IgD-negative memory B cell (primary cell): ENCODE data around the gene KCNMB4. TPM values are rescaled to one million over a fixed set of nuclear protein-coding genes. Genes with fewer than 3 reads are reported as not detected.
A peak's percentile ranks its signal among the peaks of the same experiment; 100 is the strongest.
"Not testable (repeated sequence)": the region's sequence is repeated elsewhere in the genome, so short reads cannot be mapped to it uniquely, and the experiment has no call there.

Source experiments
- H3K27ac Mint-ChIP-seq, 3 donors: one replicate each; pipeline ENCODE4 v1.8.0; 2020 to 2022; ENCODE audit warnings: mild to moderate bottlenecking in 3 of 3, mixed read lengths in 3 of 3, moderate library complexity in 1 of 3
- H3K27me3 Mint-ChIP-seq: one replicate; pipeline ENCODE4 v1.8.0; 2021; ENCODE audit warnings: mixed read lengths
- H3K36me3 Mint-ChIP-seq: one replicate; pipeline ENCODE4 v1.8.0; 2020; ENCODE audit warnings: mild to moderate bottlenecking, mixed read lengths
- H3K4me1 Mint-ChIP-seq, 3 donors: one replicate each; pipeline ENCODE4 v1.8.0; 2020 to 2022; ENCODE audit warnings: mixed read lengths in 3 of 3, mild to moderate bottlenecking in 1 of 3
- H3K4me3 Mint-ChIP-seq, 4 donors: one replicate each; pipeline ENCODE4 v1.8.0; 2020 to 2022; ENCODE audit warnings: mild to moderate bottlenecking in 4 of 4, mixed read lengths in 4 of 4, moderate library complexity in 3 of 4
- H3K9me3 Mint-ChIP-seq, 3 donors: one replicate each; pipeline ENCODE4 v1.8.0; 2020 to 2021; ENCODE audit warnings: mixed read lengths in 3 of 3, mild to moderate bottlenecking in 1 of 3
- polyA plus RNA-seq: library from polyadenylated mRNA; unstranded; fragments of 300-500 nt; fragmentation: Illumina TruSeq; gene quantifications from one replicate; pipeline ENCODE4 v1.2.3, GENCODE V29; 2021

KCNMB4 gene
- polyA plus RNA-seq, 1 donor from 2014 or later: 0.19 TPM

DNA sequence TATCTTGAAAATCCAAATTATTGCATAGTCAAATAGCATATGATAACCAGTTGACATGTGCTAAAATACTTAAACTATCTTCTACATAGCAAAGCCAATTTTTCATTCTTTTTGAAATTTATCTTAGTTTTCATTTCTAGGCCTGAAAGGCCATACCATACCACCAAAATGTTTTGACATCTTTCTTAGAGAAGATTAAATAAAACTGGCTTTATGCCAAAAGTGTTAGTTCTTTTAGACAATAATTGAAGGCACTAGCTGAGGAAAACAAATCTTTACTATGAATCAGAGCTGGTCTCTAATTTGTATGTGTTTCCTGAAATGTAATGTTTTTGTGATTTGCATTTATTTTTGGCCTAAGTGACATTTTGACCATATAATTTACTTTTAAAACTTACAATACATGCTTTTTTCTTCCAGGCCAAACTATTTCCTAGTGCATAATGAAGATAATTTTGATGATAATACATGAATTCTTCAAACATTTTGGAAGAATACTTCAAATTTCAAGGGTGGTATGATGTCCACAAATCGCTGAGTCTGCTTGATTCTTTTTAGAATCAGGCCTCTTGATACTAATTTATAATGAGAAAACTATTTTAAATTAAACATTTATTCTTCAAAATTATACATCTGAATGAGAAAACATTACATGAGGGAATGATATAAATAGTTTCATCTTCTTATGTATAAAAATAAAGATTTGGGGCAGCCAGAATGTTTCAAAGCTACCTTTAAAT lies 6.5 kb upstream of the KCNMB4 start:
- H3K9me3 Mint-ChIP-seq: no peaks in the 10 kb centered on the region
- H3K27me3 Mint-ChIP-seq: peaks cover 5% of the 10 kb centered on the region
- no peak overlapping the region for H3K4me3 Mint-ChIP-seq
- no peak overlapping the region for H3K27ac Mint-ChIP-seq
- H3K4me1 Mint-ChIP-seq: peaks cover under 1 to 1% (median 1%) of the 10 kb centered on the region in 3 donors
- peaks cover 2% of the 10 kb centered on the region for H3K36me3 Mint-ChIP-seq

DNA sequence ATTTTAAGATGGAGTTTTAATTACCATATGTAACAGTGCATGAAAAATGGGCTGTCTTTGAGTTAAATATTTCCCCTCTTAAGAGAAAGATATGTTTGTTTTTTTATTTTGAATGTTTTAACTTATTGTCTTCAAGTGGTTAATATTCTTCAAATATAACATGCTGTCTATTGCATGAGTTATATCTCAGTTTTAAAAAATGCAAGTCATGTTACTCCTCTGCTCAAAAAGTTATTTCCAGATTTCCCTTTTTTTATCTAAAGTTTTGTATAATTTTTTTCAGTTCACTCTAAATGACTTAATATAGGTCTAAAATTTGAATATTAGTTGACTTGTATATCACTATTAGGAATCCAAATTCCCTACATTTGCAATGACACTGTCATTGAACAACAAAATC lies 5.9 kb upstream of the KCNMB4 start:
- H3K27ac Mint-ChIP-seq: no peak overlapping the region
- peaks cover 9% of the 10 kb centered on the region for H3K27me3 Mint-ChIP-seq
- no peak overlapping the region for H3K4me3 Mint-ChIP-seq
- no peaks in the 10 kb centered on the region for H3K36me3 Mint-ChIP-seq
- peaks cover 3 to 6% (median 6%) of the 10 kb centered on the region in 3 donors for H3K4me1 Mint-ChIP-seq
- H3K9me3 Mint-ChIP-seq: no peaks in the 10 kb centered on the region

GRCh38 chr12:70364695-70365397 lies 1.2 kb upstream of the KCNMB4 start:
- H3K9me3 Mint-ChIP-seq: no peaks in the 10 kb centered on the region
- H3K36me3 Mint-ChIP-seq: no peaks in the 10 kb centered on the region
- H3K4me3 Mint-ChIP-seq: peak overlapping the region; percentile 75 to 98 (median 78)
- peaks cover 16% of the 10 kb centered on the region for H3K27me3 Mint-ChIP-seq
- H3K27ac Mint-ChIP-seq: peak overlapping the region in 2 of 3 donors; percentile 30 to 90
- peaks cover 11 to 20% (median 19%) of the 10 kb centered on the region in 3 donors for H3K4me1 Mint-ChIP-seq

DNA sequence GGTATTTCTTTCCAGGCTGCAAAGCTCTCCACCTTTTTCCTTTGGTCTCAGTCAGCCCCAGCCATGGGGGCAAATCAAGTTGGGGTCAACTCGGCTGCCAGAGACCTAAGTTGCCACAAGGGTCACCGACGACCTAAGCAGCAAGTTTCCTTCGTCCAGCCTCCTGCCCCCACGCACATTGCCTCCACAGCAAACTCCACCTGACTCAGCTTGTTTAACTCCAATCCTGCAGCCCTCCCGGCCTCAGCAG lies 767 bp upstream of the KCNMB4 start:
- Mint-ChIP-seq H3K4me1 (peaks cover 11 to 20% (median 19%) of the 10 kb centered on the region in 3 donors), H3K4me3 (peak overlapping the region; percentile 75 to 98 (median 78)), H3K36me3 (no peaks in the 10 kb centered on the region), H3K9me3 (no peaks in the 10 kb centered on the region), H3K27ac (peak overlapping the region in 2 of 3 donors; percentile 30 to 90), H3K27me3 (peaks cover 16% of the 10 kb centered on the region)

- Mint-ChIP-seq H3K36me3 (no peaks in the 10 kb centered on the region), H3K27me3 (peaks cover 16% of the 10 kb centered on the region), H3K9me3 (no peaks in the 10 kb centered on the region), H3K4me3 (peak overlapping the region; percentile 89 to 98 (median 94)), H3K4me1 (peaks cover 11 to 20% (median 19%) of the 10 kb centered on the region in 3 donors), H3K27ac (peak overlapping the region in 1 of 3 donors; percentile 24)
Observed at GRCh38 chr12:70366581-70367257, 629 bp downstream of the KCNMB4 start.

- Mint-ChIP-seq H3K27ac (peak overlapping the region in 2 of 3 donors; percentile 24 to 87), H3K27me3 (peaks cover 16% of the 10 kb centered on the region), H3K4me1 (peaks cover 11 to 20% (median 19%) of the 10 kb centered on the region in 3 donors), H3K9me3 (peaks cover 0 to 2% (median 0%) of the 10 kb centered on the region in 3 donors), H3K36me3 (no peaks in the 10 kb centered on the region), H3K4me3 (peak overlapping the region; percentile 89 to 98 (median 94))
Observed at GRCh38 chr12:70367258-70368141, 1.4 kb downstream of the KCNMB4 start.

GRCh38 chr12:70372881-70373280 lies 6.8 kb downstream of the KCNMB4 start:
- H3K36me3 Mint-ChIP-seq: no peaks in the 10 kb centered on the region
- H3K4me3 Mint-ChIP-seq: no peak overlapping the region
- H3K27me3 Mint-ChIP-seq: no peaks in the 10 kb centered on the region
- H3K9me3 Mint-ChIP-seq: peaks cover 0 to 2% (median 0%) of the 10 kb centered on the region in 3 donors
- H3K27ac Mint-ChIP-seq: no peak overlapping the region
- peaks cover 0 to 1% (median under 1%) of the 10 kb centered on the region in 3 donors for H3K4me1 Mint-ChIP-seq

DNA sequence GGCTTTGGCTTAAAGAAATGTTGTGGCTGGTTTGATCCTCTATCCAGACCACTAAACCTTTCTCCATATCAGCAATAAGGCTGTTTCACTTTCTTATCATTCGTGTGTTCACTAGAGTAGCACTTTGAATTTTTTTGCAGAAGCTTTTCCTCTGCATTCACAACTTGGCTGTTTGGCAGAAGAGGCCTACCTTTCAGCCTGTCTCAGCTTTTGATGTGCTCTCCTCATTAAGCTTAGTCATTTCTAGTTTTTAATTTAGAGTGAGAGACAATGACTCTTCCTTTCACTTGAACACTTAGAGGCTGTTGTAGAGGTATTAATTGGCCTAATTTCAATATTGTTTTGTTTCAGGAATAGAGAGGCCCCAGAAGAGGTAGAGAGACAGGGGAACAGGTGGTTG lies 13.8 kb downstream of the KCNMB4 start:
- Mint-ChIP-seq H3K4me1 (no peaks in the 10 kb centered on the region), H3K36me3 (no peaks in the 10 kb centered on the region), H3K9me3 (peaks cover 0 to 6% (median 2%) of the 10 kb centered on the region in 3 donors), H3K4me3 (no peak overlapping the region), H3K27ac (no peak overlapping the region), H3K27me3 (no peaks in the 10 kb centered on the region)

- no peaks in the 10 kb centered on the region for H3K27me3 Mint-ChIP-seq
- no peak overlapping the region for H3K27ac Mint-ChIP-seq
- no peak overlapping the region for H3K4me3 Mint-ChIP-seq
- H3K4me1 Mint-ChIP-seq: no peaks in the 10 kb centered on the region
- H3K9me3 Mint-ChIP-seq: peaks cover 0 to 3% (median 2%) of the 10 kb centered on the region in 3 donors
- H3K36me3 Mint-ChIP-seq: no peaks in the 10 kb centered on the region
Observed at GRCh38 chr12:70383484-70383883, 17.4 kb downstream of the KCNMB4 start.

- Mint-ChIP-seq H3K4me3 (no peak overlapping the region), H3K27me3 (no peaks in the 10 kb centered on the region), H3K9me3 (peaks cover 0 to 2% (median under 1%) of the 10 kb centered on the region in 3 donors)
Observed at GRCh38 chr12:70383886-70384285, 17.8 kb downstream of the KCNMB4 start.

DNA sequence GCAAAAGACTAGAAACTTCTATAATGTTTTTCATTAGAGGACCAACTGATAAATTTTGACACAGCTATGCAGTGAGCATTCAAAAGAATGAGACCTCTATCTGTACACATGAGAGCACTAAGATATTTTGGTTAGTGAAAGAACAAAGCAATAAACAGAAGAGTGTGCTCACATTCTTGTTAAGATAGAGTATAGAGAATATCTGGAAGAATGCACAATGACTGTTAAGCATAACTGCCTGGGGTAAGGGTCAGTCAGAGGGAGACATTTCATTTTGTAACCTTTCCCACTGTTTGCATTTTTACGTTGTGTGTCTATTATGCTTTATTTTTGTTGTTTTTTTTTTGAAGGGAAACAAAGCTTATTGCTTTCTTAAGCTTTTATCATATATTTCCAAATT lies 20.7 kb downstream of the KCNMB4 start:
- H3K27me3 Mint-ChIP-seq: no peaks in the 10 kb centered on the region
- no peak overlapping the region for H3K27ac Mint-ChIP-seq

More at GRCh38 chr12:70383886-70384285, 17.8 kb downstream of the KCNMB4 start:
- no peaks in the 10 kb centered on the region for H3K36me3 Mint-ChIP-seq
- H3K4me1 Mint-ChIP-seq: no peaks in the 10 kb centered on the region
- no peak overlapping the region for H3K27ac Mint-ChIP-seq

DNA sequence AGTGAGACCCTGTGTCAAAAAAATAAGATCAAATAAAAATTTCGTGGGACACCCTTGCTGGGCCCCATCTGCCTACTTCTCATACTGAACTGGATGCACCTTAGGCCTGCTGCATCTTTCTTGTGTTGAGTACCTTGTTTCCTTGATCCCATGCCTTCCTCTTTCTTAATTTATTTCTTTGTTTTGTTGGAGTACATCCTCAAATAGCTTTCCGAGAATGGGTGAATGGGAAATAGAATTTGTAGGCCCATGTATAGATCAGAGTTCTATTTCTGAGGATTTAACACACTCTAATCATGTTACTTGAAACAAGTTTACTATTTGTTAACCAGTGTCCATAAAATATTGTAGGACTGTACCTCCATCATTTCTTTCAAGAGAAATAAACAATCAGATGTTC lies 23.6 kb downstream of the KCNMB4 start:
- Mint-ChIP-seq H3K4me1 (no peaks in the 10 kb centered on the region), H3K36me3 (peaks cover 3% of the 10 kb centered on the region), H3K9me3 (peaks cover 0 to 4% (median 0%) of the 10 kb centered on the region in 3 donors), H3K4me3 (no peak overlapping the region), H3K27me3 (no peaks in the 10 kb centered on the region), H3K27ac (no peak overlapping the region)

More for the DNA sequence above, 20.7 kb downstream of the KCNMB4 start:
- Mint-ChIP-seq H3K4me3 (no peak overlapping the region), H3K36me3 (peaks cover 3% of the 10 kb centered on the region), H3K4me1 (no peaks in the 10 kb centered on the region), H3K9me3 (peaks cover 0 to 4% (median 0%) of the 10 kb centered on the region in 3 donors)

DNA sequence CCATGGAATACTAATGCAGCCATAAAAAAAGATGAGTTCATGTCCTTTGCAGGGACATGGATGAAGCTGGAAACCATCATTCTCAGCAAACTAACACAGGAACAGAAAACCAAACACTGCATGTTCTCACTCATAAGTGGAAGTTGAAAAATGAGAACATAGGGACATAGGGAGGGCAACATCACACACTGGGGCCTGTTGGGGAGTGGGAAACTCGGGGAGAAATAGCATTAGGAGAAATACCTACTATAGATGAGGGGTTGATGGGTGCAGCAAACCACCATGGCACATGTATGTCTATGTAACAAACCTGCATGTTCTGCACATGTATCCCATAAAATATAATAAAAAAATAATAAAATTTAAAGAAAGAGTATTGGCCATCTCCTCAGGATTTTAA lies 26.5 kb downstream of the KCNMB4 start:
- H3K4me1 Mint-ChIP-seq, H3K36me3 Mint-ChIP-seq, H3K27me3 Mint-ChIP-seq, H3K4me3 Mint-ChIP-seq, H3K9me3 Mint-ChIP-seq, H3K27ac Mint-ChIP-seq: not testable (repeated sequence)

- Mint-ChIP-seq H3K27me3 (no peaks in the 10 kb centered on the region), H3K4me3 (no peak overlapping the region), H3K9me3 (peaks cover 0 to 4% (median 0%) of the 10 kb centered on the region in 3 donors), H3K36me3 (peaks cover 3% of the 10 kb centered on the region), H3K4me1 (peaks cover 0 to 1% (median 0%) of the 10 kb centered on the region in 3 donors), H3K27ac (no peak overlapping the region)
Observed at GRCh38 chr12:70393787-70394499, 27.9 kb downstream of the KCNMB4 start.
